PFSK-1 (cell line): ENCODE data around the gene SYCE3.

Source experiments
- FOXP2 ChIP-seq: optimal IDR thresholded peaks from 2 replicates; pipeline ENCODE3; 2011; ENCODE audit warnings: borderline replicate concordance, control low read depth, inconsistent platforms; ENCODE audit not compliant: insufficient read depth; ENCODE audit errors: extremely low read length, extremely low read depth
- POLR2AphosphoS5 ChIP-seq: IDR thresholded peaks from 2 replicates; pipeline ENCODE4 v1.6.1; 2012; ENCODE audit warnings: low read depth, mild to moderate bottlenecking, control low read depth, low read length, moderate library complexity
- REST ChIP-seq, 2 experiments: IDR thresholded peaks; 2 replicates each; pipeline versions ENCODE4 v1.6.1 to v1.8.0; 2011 to 2012; ENCODE audit warnings: low read depth in 2 of 2, low read length in 2 of 2, control low read depth in 1 of 2, inconsistent platforms in 1 of 2, mild to moderate bottlenecking in 1 of 2, moderate library complexity in 1 of 2; ENCODE audit not compliant: insufficient read depth in 1 of 2
- SIN3A ChIP-seq: IDR thresholded peaks from 2 replicates; pipeline ENCODE4 v1.6.1; 2012; ENCODE audit warnings: mild to moderate bottlenecking, low read length, moderate library complexity, borderline replicate concordance; ENCODE audit not compliant: insufficient read depth
- TAF1 ChIP-seq: IDR thresholded peaks from 2 replicates; pipeline ENCODE4 v1.6.1; 2012; ENCODE audit warnings: low read length, control low read depth, borderline replicate concordance; ENCODE audit not compliant: insufficient read depth

The SYCE3 gene

GRCh38 chr22:50606946-50607658, 44.4 kb upstream of the SYCE3 start:
- TF ChIP-seq SIN3A, result no peak
- TF ChIP-seq POLR2AphosphoS5, result no peak
- TF ChIP-seq REST (IDR thresholded peaks at IDR 0.05; ENCODE audit: insufficient read depth in 1 of 2, low read depth in 2 of 2, low read length in 2 of 2), result no peak
- no peak for TF ChIP-seq FOXP2
- no peak for TF ChIP-seq TAF1

GRCh38 chr22:50606165-50606945, 43.6 kb upstream of the SYCE3 start:
- TF ChIP-seq SIN3A (no peak), FOXP2 (no peak)

- no peak for TF ChIP-seq FOXP2
- no peak for TF ChIP-seq POLR2AphosphoS5
Observed at GRCh38 chr22:50605613-50606074, 42.9 kb upstream of the SYCE3 start.

GRCh38 chr22:50605002-50605612, 42.4 kb upstream of the SYCE3 start:
- TF ChIP-seq POLR2AphosphoS5 (no peak), SIN3A (no peak), REST (IDR thresholded peaks at IDR 0.05; ENCODE audit: insufficient read depth in 1 of 2, low read depth in 2 of 2, low read length in 2 of 2) (no peak), FOXP2 (no peak), TAF1 (no peak)

- TF ChIP-seq REST (IDR thresholded peaks at IDR 0.05; ENCODE audit: insufficient read depth in 1 of 2, low read depth in 2 of 2, low read length in 2 of 2) (no peak), POLR2AphosphoS5 (no peak), TAF1 (no peak), FOXP2 (no peak), SIN3A (no peak)
Observed at GRCh38 chr22:50604256-50605001, 41.7 kb upstream of the SYCE3 start.
